BLaER1 (cell line): ENCODE results near the gene CACNA1D.

ENCODE experiments used
- H3K27ac ChIP-seq: shearing (Covaris generic); formaldehyde crosslinking; 2 replicates; pipeline ENCODE4 v1.8.1; 2022
- H3K27me3 ChIP-seq: shearing (Covaris generic); formaldehyde crosslinking; 2 replicates; pipeline ENCODE4 v1.8.1; 2022
- H3K36me3 ChIP-seq: shearing (Covaris generic); formaldehyde crosslinking; 2 replicates; pipeline ENCODE4 v1.8.1; 2022
- H3K4me1 ChIP-seq: shearing (Covaris generic); formaldehyde crosslinking; 2 replicates; pipeline ENCODE4 v1.8.1; 2022
- H3K4me2 ChIP-seq: shearing (Covaris generic); formaldehyde crosslinking; 2 replicates; pipeline ENCODE4 v1.8.1; 2022
- H3K4me3 ChIP-seq: shearing (Covaris generic); formaldehyde crosslinking; 2 replicates; pipeline ENCODE4 v1.8.1; 2022
- H3K9ac ChIP-seq: shearing (Covaris generic); formaldehyde crosslinking; 2 replicates; pipeline ENCODE4 v1.8.1; 2022
- H3K9me3 ChIP-seq: shearing (Covaris generic); formaldehyde crosslinking; 2 replicates; pipeline ENCODE4 v1.8.1; 2022
- H4K20me1 ChIP-seq: shearing (Covaris generic); formaldehyde crosslinking; 2 replicates; pipeline ENCODE4 v1.8.1; 2022
- Cebpa-rat ChIP-seq: shearing (Covaris generic); IDR thresholded peaks from 2 replicates; pipeline ENCODE4 v1.8.1; 2022

Gene CACNA1D

GRCh38 chr3:53705024-53705745 lies 210.8 kb downstream of the CACNA1D start:
- H3K27me3 ChIP-seq = no peaks in the 10 kb centered on the region
- no peak for TF ChIP-seq Cebpa-rat
- H3K4me3 ChIP-seq = no peak overlapping the region
- peak overlapping the region; percentile 33; the same call in 1 of the 2 replicates for H3K27ac ChIP-seq
- peak overlapping the region; percentile 52 for H3K4me2 ChIP-seq
- H3K9ac ChIP-seq = no peak overlapping the region
- no peaks in the 10 kb centered on the region for H3K36me3 ChIP-seq
- H3K9me3 ChIP-seq = no peaks in the 10 kb centered on the region
- no peaks in the 10 kb centered on the region for H4K20me1 ChIP-seq
- peaks cover 27% of the 10 kb centered on the region for H3K4me1 ChIP-seq

DNA sequence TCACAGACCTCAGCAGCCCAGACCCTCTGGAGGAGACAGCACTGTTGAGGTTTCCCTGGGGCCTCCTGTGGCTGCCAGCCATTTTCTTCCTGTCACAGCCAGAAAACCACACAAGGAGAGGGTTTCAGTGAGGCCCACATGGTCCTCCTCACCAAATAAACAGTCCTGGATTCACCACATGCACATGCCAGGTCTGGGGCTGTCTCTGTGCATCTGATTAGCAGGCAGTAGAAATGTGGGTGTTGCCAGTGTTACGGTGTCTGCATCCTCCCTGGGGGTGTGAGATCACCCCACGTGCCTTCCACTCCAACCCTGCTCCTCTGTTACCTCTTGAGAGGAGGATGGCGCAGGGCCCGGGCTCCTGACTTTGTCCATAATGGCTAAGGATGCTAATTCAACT lies 211.4 kb downstream of the CACNA1D start:
- Histone ChIP-seq H3K4me3 (no peak overlapping the region), H4K20me1 (no peaks in the 10 kb centered on the region), H3K9me3 (no peaks in the 10 kb centered on the region), H3K4me1 (peaks cover 27% of the 10 kb centered on the region), H3K9ac (no peak overlapping the region), H3K27me3 (no peaks in the 10 kb centered on the region), H3K36me3 (no peaks in the 10 kb centered on the region), H3K4me2 (peak overlapping the region; percentile 52), H3K27ac (peak overlapping the region; percentile 33; the same call in 1 of the 2 replicates)
- no peak for TF ChIP-seq Cebpa-rat

GRCh38 chr3:53707222-53707621 lies 212.8 kb downstream of the CACNA1D start:
- Histone ChIP-seq H3K9me3 (no peaks in the 10 kb centered on the region), H3K4me3 (no peak overlapping the region), H3K4me1 (peaks cover 27% of the 10 kb centered on the region), H3K9ac (no peak overlapping the region), H3K27ac (no peak overlapping the region), H3K27me3 (no peaks in the 10 kb centered on the region), H4K20me1 (no peaks in the 10 kb centered on the region), H3K36me3 (no peaks in the 10 kb centered on the region), H3K4me2 (no peak overlapping the region)
- no peak for TF ChIP-seq Cebpa-rat

- Histone ChIP-seq H3K36me3 (no peaks in the 10 kb centered on the region), H3K27me3 (no peaks in the 10 kb centered on the region), H3K4me3 (no peak overlapping the region), H3K4me2 (no peak overlapping the region), H3K9me3 (no peaks in the 10 kb centered on the region), H3K9ac (no peak overlapping the region), H3K4me1 (peaks cover 27% of the 10 kb centered on the region), H4K20me1 (no peaks in the 10 kb centered on the region), H3K27ac (no peak overlapping the region)
- TF ChIP-seq Cebpa-rat = no peak
Measured at GRCh38 chr3:53708001-53708621, 213.7 kb downstream of the CACNA1D start.

DNA sequence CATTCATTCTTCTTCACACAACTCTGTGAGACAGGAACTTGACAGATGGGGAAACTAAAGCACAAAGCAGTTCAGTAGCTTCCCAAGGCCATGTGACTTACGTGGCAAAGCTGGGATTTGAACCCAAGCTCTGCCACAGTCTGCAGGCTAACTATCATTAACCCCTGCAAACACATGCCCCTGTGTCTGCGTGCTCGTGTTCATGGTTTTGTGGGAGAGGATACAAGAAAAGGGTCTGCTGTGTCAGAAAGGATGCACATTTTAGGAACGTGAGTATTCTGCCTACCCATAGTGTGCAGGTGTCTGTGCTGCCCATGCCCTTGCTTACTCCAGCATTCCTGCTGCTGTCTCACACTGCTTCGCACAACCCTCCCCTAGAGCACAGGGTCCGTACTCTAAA lies 214.8 kb downstream of the CACNA1D start:
- TF ChIP-seq Cebpa-rat = no peak
- Histone ChIP-seq H3K4me3 (no peak overlapping the region), H4K20me1 (no peaks in the 10 kb centered on the region), H3K9ac (no peak overlapping the region), H3K4me2 (no peak overlapping the region), H3K4me1 (peaks cover 22% of the 10 kb centered on the region), H3K27ac (no peak overlapping the region), H3K27me3 (no peaks in the 10 kb centered on the region), H3K9me3 (no peaks in the 10 kb centered on the region), H3K36me3 (no peaks in the 10 kb centered on the region)

DNA sequence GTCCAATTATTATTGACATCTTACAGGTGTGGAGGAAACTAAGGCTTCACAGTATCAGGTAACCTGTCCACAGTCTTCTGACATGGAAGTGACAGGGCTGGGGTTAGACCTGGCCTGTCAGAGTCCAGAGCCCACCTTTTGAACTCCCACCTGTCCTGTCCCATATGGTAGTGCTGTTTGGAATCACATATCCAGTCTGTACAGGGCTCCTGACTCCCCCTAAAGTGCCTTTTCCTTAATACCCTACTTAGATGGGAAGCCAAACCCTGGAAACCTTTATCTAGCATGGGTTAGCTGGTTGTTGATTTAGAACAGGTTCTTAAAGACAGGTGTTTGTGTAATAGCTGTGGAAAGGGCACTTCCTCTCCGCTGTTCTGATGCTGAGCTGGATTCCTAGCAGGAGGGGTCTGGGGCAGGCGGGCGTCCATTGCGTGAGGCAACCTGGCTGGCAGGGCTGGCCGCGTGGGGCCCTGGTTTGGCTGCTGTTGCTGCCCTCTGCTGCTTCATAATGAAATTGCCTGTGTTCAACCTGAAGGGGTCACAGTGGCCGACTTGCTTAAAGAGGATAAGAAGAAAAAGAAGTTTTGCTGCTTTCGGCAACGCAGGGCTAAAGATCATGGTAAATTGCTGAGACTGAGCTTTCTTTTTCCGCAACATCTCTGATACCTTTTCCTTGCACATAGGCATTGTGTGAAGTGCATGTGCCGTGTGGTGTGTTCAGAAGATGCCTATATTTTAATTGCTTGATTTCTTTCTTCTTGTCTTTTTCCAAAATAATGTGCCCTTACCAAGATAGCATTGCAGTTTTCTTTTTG lies 215.7 kb downstream of the CACNA1D start:
- H3K9me3 ChIP-seq = no peaks in the 10 kb centered on the region
- no peak overlapping the region for H3K27ac ChIP-seq
- H3K36me3 ChIP-seq = no peaks in the 10 kb centered on the region

GRCh38 chr3:53711387-53711786 lies 217.0 kb downstream of the CACNA1D start:
- Histone ChIP-seq H3K4me1 (0 out of 2 replicates have a peak, but pooled peaks cover under 1% of the 10 kb centered on the region), H3K36me3 (no peaks in the 10 kb centered on the region), H3K4me2 (no peak overlapping the region), H3K9me3 (no peaks in the 10 kb centered on the region), H4K20me1 (no peaks in the 10 kb centered on the region), H3K9ac (no peak overlapping the region; the same call in 1 of the 2 replicates), H3K4me3 (no peak overlapping the region), H3K27me3 (no peaks in the 10 kb centered on the region), H3K27ac (no peak overlapping the region)
- no peak for TF ChIP-seq Cebpa-rat

More for the DNA sequence above, 215.7 kb downstream of the CACNA1D start:
- Histone ChIP-seq H3K4me2 (no peak overlapping the region), H3K9ac (no peak overlapping the region), H4K20me1 (no peaks in the 10 kb centered on the region), H3K27me3 (no peaks in the 10 kb centered on the region), H3K4me1 (peaks cover 13% of the 10 kb centered on the region), H3K4me3 (no peak overlapping the region)
- no peak for TF ChIP-seq Cebpa-rat

DNA sequence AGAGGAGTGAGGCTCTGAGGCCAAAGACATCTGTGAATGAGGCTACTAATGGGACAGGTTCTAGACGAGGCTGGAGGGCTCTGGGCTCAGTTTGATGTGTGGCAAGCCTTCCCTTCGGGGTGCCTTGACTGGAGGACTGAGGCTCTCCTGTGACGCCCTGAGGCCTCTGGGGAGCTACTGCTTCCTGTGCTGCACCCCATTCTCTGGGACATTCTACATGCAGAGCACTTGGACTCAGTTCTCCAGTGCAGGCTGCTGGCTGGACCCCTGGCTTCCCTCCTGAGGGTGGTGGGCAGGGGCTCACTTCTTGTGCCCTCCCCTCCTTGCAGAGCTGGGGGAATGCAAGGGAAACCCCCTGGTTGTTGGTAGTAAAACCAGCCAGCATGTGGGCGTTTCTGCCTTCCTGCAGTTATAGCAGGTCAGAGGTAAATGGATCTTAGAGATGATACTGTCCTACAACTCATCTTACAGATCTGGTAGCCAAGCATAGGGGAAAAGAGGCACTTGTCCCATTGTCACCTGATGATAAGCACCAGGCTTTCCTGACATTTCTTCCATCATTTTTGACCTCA lies 218.5 kb downstream of the CACNA1D start:
- Histone ChIP-seq H3K4me1 (peaks cover 7% of the 10 kb centered on the region; the same call in 1 of the 2 replicates), H3K27me3 (no peaks in the 10 kb centered on the region), H4K20me1 (no peaks in the 10 kb centered on the region), H3K9ac (no peak overlapping the region), H3K9me3 (no peaks in the 10 kb centered on the region), H3K4me2 (no peak overlapping the region), H3K36me3 (no peaks in the 10 kb centered on the region), H3K4me3 (no peak overlapping the region), H3K27ac (no peak overlapping the region)
- TF ChIP-seq Cebpa-rat = no peak

DNA sequence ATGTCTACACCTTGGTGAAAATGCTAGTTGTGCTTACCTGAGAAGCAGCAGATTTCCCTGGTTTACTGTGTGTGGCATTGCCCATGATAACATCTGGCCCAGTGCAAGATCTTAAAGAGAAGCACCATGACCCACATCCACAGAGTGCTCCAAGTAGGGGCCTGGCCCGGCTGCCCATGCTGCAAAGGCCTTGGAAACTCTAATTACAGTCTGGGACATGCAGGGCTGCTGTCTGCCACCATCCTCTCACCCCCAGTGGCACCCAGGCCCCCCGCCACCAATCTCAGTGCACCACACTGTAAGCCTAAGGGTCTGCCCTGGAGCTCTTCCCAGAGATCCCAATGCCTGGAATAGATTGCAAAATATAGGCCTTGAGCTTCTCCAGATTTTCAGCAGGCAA lies 219.2 kb downstream of the CACNA1D start:
- H3K4me2 ChIP-seq = no peak overlapping the region
- no peak overlapping the region for H3K9ac ChIP-seq
- no peak for TF ChIP-seq Cebpa-rat
- H3K4me1 ChIP-seq = peaks cover 7% of the 10 kb centered on the region; the same call in 1 of the 2 replicates
- H3K27ac ChIP-seq = no peak overlapping the region
- H3K27me3 ChIP-seq = no peaks in the 10 kb centered on the region
- no peaks in the 10 kb centered on the region for H3K9me3 ChIP-seq
- H3K4me3 ChIP-seq = no peak overlapping the region
- H3K36me3 ChIP-seq = no peaks in the 10 kb centered on the region
- H4K20me1 ChIP-seq = no peaks in the 10 kb centered on the region
